HUES48 (cell line): ENCODE measurements around the gene KRTAP5-11.
"Not testable (repeated sequence)": the region's sequence is repeated elsewhere in the genome, so short reads cannot be mapped to it uniquely, and the experiment has no call there.

Experiments used
- H3K27ac ChIP-seq: one replicate; pipeline ENCODE4 v1.7.0; 2013; ENCODE audit warnings: low read depth, low read length, inconsistent platforms
- H3K27me3 ChIP-seq: 2 replicates; pipeline ENCODE4 v1.6.1; 2013; ENCODE audit warnings: mild to moderate bottlenecking, low read length; ENCODE audit not compliant: control insufficient read depth, insufficient read depth
- H3K36me3 ChIP-seq: 2 replicates; pipeline ENCODE4 v1.6.1; 2013; ENCODE audit warnings: low read length; ENCODE audit not compliant: control insufficient read depth, insufficient read depth
- H3K4me1 ChIP-seq: 2 replicates; pipeline ENCODE4 v1.6.1; 2013; ENCODE audit warnings: mild to moderate bottlenecking, low read length; ENCODE audit not compliant: control insufficient read depth, insufficient read depth
- H3K4me3 ChIP-seq: 2 replicates; pipeline ENCODE4 v1.5.1; 2013; ENCODE audit warnings: mild to moderate bottlenecking, low read depth, low read length
- H3K9ac ChIP-seq: 2 replicates; pipeline ENCODE4 v1.6.1; 2013; ENCODE audit warnings: mild to moderate bottlenecking, low read depth, low read length, moderate library complexity
- H3K9me3 ChIP-seq: 2 replicates; pipeline ENCODE4 v1.6.1; 2013; ENCODE audit warnings: low read length; ENCODE audit not compliant: control insufficient read depth, insufficient read depth

Gene KRTAP5-11

DNA sequence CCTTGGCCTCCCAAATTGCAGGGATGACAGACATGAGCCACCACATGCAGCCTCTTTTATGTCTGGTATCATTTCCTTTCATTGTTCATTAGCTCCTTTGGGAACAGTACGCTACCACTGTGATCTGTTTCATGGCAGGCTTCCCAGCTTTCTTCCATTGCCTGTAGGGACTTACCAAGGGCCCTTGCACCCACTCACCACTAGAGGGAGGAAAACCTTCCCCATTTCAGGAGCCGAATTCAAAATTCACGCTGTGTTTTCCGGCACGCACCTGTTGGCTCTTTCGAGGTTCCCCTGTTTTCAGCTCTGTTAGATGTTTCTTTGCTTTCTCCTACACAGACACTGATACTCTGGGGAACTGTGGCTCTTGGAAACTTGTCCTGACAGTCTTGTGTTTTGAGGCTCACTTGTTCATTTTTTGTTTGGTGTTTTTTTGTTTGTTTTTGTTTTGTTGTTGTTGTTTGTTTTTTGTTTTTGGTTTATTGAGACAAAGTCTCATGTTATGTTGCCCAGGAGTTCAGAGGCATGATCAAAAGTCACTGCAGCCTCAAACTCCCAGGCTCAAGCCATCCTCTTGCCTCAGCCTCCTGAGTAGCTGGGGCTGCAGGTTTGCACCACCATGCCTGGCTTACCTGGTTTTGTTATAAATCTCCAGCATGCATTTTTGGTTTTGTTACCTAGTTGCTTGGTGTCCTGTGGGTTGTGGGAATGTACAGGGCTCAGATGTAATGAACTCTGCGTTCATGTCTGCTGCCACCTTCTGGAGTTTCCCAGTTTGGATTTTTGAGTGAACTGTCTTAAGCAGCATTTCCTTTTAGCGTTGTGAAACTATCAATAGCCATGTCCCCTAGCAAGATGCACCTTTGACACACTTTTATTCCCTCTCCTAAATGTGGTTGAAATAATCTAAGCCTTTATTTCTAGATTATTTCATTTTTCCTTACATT is 2.3 kb downstream of the KRTAP5-11 start:
- Histone ChIP-seq H3K9me3 (no peaks in the 10 kb centered on the region), H3K27ac (no peak overlapping the region), H3K4me3 (no peak overlapping the region), H3K9ac (no peak overlapping the region), H3K27me3 (no peaks in the 10 kb centered on the region), H3K36me3 (no peaks in the 10 kb centered on the region), H3K4me1 (no peaks in the 10 kb centered on the region)

DNA sequence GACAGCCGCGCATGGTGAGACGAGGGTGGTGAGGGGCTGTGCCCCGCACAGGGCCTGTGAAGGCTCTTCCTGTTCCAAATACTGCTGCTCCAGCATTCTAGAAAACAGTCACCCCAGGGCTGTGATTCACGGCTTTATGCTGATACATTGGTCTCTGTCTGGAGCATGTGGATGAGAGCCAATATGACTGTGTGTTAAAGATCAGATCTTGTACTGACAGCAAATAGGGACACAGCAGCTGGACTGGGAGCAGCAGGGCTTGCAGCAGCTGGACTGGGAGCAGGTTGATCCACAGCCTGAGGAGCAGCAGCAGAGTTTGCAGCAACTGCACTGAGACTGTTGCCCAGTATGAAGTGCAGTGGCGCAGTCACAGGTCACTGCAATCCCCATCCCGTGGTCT is 3.2 kb downstream of the KRTAP5-11 start:
- not testable (repeated sequence) for H3K9ac ChIP-seq, H3K4me3 ChIP-seq, H3K27me3 ChIP-seq, H3K9me3 ChIP-seq, H3K27ac ChIP-seq, H3K36me3 ChIP-seq, H3K4me1 ChIP-seq

DNA sequence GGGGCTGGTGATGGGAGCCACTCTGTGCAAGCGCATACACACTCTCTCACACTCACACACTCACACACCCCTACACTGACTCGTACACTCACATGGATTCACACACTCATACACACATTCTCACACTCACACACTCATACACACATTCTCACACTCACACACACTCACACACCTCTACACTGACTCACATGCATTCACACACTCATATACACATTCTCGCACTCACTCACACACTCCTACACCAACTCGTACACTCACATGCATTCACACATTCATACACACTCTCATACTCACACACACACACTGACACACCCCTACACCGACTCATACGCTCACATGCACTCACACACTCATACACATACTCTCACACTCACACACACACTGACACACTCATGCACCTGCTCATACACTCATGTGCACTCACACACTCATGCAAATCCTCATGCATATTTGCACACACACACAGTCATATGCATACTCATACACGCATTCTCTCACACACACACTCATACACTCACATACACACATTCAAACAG is 5.1 kb downstream of the KRTAP5-11 start:
- H3K4me3 ChIP-seq = no peak overlapping the region
- no peaks in the 10 kb centered on the region for H3K4me1 ChIP-seq
- H3K9ac ChIP-seq = no peak overlapping the region
- no peak overlapping the region for H3K27ac ChIP-seq
- no peaks in the 10 kb centered on the region for H3K36me3 ChIP-seq
- no peaks in the 10 kb centered on the region for H3K9me3 ChIP-seq
- no peaks in the 10 kb centered on the region for H3K27me3 ChIP-seq

DNA sequence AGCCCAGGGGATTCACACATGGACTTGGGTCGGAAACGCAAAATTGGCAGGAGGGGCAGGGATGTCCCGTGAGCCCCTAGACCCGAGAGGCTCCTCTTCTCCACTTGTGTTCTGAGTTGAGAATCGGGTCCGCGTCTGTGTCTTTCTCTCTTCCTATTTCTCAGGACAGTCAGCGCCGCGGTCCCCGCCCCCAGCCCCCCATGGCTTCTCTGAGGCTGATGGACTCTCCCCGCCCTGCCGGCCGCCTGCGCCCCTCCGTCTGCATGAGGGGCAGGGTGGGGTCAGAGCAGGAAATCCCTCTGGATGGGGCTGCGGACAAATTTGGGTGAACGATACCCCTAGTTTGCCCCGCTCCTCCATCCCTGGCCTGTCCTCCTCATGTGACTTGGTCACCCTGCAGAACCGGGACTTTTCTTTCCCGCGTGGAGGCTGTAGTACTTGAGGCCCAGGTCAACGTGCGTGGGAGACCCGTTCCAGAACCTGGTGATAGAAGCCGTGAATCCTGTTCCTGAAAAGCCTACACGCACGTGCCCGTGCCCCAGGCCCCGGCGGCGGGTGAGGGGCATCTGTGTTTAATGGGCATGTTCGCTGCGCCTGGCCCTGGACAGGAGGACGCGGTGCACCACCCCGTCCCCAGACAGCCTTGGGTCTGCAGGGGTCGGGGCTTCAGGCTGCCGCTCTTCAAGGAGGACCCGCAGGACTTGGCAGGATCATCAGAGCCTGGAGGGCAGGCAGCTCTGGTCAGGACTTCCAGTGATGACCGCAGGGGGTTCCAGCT is 5.8 kb downstream of the KRTAP5-11 start:
- H3K36me3 ChIP-seq, H3K9ac ChIP-seq, H3K9me3 ChIP-seq, H3K27me3 ChIP-seq, H3K4me3 ChIP-seq, H3K4me1 ChIP-seq, H3K27ac ChIP-seq: not testable (repeated sequence)

DNA sequence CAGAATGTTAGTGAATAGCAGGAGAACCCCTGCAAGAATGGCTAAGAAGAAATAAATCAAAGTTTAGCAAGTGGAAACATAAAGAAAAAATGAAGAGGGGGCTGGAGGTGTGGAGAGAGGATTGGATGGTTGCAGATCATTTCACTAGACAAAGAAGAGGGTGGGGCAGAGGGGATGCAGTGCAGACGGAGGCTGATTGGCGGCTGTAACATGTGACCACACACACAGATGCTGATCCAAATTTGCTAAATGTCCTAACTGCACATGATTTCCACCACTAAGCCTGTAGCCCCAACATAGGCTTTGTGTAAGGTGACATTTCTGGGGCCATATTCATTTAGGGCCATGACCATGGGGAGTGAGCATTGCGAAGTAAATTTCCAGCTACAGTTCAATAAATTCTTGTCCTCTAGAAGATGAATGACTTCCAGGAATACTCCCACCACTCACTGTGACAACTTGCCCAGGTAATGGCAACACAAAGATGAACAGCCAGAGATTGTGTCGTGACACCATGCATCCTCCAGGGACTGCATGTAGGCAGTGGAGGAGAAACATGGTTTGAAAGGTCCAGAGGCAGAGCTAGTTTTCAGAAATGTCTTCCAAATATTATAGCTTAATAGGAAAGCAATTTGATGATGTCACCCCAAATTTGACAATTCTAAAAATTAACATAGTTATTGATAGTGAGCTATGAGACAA is 6.8 kb downstream of the KRTAP5-11 start:
- Histone ChIP-seq H3K36me3 (no peaks in the 10 kb centered on the region), H3K4me1 (no peaks in the 10 kb centered on the region), H3K27me3 (no peaks in the 10 kb centered on the region), H3K27ac (no peak overlapping the region), H3K4me3 (no peak overlapping the region), H3K9ac (no peak overlapping the region), H3K9me3 (no peaks in the 10 kb centered on the region)

DNA sequence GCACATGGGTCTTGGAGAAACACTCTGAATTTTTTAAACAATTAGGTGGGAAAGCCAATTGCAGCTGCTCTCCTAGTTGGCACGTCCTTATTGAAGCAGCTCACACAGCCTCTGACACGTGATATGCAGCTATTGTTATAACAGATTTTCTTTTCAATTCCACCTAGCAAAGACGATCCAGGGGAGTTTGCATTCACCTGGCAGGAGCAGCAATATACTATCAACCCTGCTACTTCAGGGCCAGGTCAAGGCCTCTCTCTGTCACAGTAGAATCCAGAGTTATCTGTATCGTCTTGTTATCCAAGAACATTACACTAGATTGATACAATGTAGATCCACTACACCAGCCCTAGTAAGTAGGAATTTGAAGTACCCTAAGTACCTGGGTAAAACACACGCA is 8.3 kb downstream of the KRTAP5-11 start:
- H3K36me3 ChIP-seq = no peaks in the 10 kb centered on the region
- no peak overlapping the region for H3K4me3 ChIP-seq
- H3K27me3 ChIP-seq = no peaks in the 10 kb centered on the region
- H3K9me3 ChIP-seq = no peaks in the 10 kb centered on the region
- no peak overlapping the region for H3K9ac ChIP-seq
- H3K4me1 ChIP-seq = no peaks in the 10 kb centered on the region
- no peak overlapping the region for H3K27ac ChIP-seq

DNA sequence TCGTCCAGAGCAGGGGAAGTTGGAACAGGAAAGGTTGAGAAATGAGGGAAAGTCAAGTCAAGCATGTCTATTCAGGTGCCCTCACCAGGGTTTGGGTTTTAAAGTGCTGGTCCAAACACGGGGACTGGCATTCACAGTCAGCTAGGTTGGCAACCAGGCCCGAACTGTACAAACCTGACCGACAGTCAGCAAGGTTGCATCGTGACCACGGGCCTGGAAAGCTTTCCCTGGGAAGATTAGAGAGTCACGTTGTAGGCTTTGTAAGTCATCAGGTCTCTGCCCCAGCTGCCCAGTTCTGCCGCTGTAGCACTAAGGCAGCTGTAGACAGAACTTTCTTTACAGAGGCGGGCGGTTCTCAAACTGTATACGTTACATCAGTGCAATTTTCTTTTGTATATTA is 9.9 kb downstream of the KRTAP5-11 start:
- H3K27me3 ChIP-seq = no peaks in the 10 kb centered on the region
- no peaks in the 10 kb centered on the region for H3K9me3 ChIP-seq

DNA sequence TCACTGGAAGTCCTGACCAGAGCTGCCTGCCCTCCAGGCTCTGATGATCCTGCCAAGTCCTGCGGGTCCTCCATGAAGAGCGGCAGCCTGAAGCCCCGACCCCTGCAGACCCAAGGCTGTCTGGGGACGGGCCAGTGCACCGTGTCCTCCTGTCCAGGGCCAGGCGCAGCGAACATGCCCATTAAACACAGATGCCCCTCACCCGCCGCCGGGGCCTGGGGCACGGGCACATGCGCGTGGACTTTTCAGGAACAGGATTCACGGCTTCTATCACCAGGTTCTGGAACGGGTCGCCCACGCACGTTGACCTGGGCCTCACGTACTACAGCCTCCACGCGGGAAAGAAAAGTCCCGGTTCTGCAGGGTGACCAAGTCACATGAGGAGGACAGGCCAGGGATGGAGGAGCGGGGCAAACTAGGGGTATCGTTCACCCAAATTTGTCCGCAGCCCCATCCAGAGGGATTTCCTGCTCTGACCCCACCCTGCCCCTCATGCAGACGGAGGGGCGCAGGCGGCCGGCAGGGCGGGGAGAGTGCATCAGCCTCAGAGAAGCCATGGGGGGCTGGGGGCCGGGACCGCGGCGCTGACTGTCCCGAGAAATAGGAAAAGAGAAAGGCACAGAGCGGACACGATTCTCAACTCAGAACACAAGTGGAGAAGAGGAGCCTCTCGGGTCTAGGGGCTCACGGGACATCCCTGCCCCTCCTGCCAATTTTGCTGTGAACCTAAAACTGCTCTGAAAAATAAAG is 11.4 kb downstream of the KRTAP5-11 start:
- H3K36me3 ChIP-seq, H3K27ac ChIP-seq, H3K9me3 ChIP-seq, H3K27me3 ChIP-seq, H3K4me1 ChIP-seq, H3K4me3 ChIP-seq, H3K9ac ChIP-seq: not testable (repeated sequence)

More for the DNA sequence above, 9.9 kb downstream of the KRTAP5-11 start:
- Histone ChIP-seq H3K36me3 (no peaks in the 10 kb centered on the region), H3K27ac (no peak overlapping the region), H3K4me1 (no peaks in the 10 kb centered on the region), H3K9ac (no peak overlapping the region), H3K4me3 (no peak overlapping the region)

DNA sequence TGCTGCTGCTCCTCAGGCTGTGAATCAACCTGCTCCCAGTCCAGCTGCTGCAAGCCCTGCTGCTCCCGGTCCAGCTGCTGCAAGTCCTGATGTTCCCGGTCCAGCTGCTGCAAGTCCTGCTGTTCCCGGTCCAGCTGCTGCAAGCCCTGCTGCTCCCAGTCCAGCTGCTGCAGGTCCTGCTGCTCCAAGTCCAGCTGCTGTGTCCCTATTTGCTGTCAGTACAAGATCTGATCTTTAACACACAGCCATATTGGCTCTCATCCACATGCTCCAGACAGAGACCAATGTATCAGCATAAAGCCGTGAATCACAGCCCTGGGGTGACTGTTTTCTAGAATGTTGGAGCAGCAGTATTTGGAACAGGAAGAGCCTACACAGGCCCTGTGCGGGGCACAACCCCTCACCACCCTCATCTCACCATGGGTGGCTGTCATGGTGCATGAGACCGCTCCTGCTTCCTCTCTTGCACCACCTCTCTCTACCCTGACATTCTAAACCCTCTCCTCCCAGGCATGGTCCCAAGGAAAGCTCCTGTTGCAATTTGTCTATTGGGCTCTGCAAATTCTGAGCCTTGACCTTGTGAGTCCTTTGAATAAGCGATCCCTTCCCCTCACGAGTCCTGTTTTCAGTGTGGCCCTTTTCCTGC is 13.8 kb downstream of the KRTAP5-11 start:
- H3K9me3 ChIP-seq = no peaks in the 10 kb centered on the region

DNA sequence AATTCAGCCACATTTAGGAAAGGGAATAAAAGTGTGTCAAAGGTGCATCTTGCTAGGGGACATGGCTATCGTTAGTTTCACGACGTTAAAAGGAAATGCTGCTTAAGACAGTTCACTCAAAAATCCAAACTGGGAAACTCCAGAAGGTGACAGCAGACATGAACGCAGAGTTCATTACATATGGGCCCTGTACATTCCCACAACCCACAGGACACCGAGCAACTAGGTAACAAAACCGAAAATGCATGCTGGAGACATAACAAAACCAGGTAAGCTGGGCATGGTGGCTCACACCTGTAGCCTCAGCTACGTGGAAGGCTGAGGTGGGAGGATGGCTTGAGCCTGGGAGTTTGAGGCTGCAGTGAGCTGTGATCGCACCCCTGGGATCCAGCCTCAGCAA is 15.0 kb downstream of the KRTAP5-11 start:
- not testable (repeated sequence) for H3K9me3 ChIP-seq, H3K27ac ChIP-seq, H3K27me3 ChIP-seq, H3K4me3 ChIP-seq, H3K4me1 ChIP-seq, H3K36me3 ChIP-seq, H3K9ac ChIP-seq

More for the DNA sequence above, 13.8 kb downstream of the KRTAP5-11 start:
- Histone ChIP-seq H3K27ac (no peak overlapping the region), H3K36me3 (no peaks in the 10 kb centered on the region), H3K4me3 (no peak overlapping the region), H3K9ac (no peak overlapping the region), H3K27me3 (no peaks in the 10 kb centered on the region), H3K4me1 (no peaks in the 10 kb centered on the region)
